Measurements from ENCODE around the gene ZNF681.
"Not testable (repeated sequence)": the region's sequence is repeated elsewhere in the genome, so short reads cannot be mapped to it uniquely, and the experiment has no call there.

The ZNF681 gene

DNA sequence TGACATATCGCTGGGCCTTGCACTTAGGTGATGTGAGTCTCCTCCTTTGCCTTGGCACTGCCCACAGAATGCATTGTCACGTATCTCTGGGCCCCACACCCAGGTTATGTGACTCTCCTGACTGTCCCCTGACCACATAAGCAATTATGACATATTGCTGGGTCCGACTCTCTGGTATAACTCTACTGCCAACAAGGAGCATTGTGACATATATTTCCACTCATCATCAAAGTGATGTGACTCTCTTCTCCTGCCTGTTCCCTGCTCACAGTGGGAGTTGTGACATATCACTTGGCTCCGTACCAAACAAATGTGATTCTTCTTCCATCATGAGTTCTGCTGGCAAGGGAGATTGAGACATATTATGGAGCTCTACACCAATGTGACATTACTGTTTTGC, 15.4 kb upstream of the ZNF681 start:
- no peak for ATAC-seq
- DNase-seq: no peak

DNA sequence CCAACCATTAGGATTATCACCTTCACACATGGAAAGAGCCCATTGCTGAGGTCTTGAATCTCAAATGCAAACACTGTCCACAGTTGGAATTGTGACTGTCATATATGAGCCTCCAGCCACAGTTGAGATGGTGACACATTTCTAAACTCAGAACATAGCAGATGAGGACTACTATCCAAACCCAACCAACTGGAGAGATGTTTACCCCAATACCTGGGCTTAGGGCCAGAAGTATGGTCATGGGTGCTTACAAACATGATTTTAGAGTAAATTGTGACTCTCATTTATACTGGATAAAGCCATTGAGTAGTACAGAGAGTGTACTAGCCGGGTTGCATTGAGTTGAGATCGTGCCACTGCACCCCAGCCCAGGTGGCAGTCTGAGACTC, 14.0 kb upstream of the ZNF681 start:
- no peak for ATAC-seq
- no peak for DNase-seq

DNA sequence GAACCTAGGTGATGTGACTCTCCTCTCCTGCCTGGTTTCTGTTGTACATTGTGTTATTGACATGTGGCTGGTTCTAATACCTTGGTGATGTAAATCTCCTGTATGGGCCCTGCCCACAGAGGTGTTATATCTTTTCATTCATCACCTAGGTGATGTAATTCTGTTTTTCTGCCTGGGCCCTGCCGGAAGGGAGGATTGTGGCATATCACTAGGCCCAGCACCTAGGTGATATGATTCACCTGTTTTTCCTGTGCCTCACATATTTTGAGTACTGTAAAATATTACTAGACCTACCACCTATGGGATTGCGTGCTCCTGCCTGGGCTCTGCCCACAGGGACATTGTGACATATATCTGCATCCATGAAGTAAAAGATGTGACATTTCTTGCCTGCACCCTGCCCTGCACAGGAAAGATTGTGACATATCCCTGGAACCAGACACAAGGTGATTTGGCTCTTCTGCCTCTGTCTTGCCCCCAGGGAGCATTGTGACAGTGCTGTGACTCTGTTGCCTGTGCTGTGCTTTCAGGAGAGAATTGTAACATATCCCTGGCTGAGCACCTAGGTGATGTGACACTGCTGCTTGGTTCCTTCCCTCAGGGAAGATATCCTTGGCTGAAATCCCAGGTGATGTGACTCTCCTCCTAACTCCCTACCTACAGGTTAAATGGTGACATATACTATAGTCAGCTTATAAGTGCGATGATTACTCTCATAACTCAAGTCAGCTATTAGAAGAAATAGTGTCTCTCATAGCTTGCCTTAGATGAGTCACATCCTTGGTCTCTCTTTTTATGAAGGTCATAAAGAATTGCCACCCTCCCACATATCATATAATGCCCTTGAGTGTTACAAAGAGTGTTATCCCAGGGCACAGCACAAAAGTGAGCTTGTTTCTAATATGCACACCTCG, 13.3 kb upstream of the ZNF681 start:
- ATAC-seq: no peak
- DNase-seq: no peak

DNA sequence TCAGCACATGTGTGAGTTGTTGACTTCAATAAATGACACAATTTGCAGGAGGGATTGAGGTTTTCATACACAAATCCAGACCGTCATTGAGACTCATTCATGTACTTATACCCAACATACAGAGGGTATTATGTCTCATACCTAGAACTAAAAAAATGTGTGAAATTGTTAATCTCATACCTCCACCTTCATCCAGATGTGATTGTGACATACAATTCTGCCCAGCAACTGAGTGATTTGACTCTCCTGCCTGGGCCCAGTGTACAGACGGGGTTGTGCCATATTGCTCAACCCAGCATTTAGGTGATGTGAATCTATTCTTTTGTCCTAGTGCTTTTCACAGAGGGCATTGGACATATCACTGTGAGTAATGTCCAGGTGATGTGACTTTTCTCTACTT, 12.6 kb upstream of the ZNF681 start:
- peak; percentile 34 for ATAC-seq
- DNase-seq: no peak

DNA sequence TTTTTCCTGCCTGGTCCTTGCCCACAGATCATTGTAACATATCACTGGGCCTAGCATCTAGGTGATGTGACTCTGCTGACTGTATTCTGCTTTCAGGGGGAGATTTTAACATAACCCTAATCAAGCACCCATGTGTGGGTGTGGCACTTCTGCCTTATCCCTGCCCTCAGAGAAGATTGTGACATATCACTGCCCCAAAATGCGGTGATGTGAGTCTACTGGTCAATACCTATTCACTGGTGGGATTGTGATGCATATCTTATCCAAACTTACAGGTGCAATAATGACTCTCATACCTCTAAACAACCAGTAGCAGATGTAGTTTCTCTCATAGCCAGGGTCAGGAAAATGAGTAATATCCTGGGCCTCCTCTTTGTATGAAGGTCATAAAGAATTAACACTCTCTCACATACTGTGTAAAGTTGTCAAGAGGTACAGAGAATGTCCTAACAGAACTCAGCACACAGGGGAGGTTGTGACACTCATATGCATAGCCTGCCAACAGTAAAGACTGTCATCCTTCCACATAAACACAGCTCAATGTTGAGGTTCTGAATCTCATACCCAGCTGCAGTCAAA, 12.1 kb upstream of the ZNF681 start:
- ATAC-seq (no peak), DNase-seq (no peak)

DNA sequence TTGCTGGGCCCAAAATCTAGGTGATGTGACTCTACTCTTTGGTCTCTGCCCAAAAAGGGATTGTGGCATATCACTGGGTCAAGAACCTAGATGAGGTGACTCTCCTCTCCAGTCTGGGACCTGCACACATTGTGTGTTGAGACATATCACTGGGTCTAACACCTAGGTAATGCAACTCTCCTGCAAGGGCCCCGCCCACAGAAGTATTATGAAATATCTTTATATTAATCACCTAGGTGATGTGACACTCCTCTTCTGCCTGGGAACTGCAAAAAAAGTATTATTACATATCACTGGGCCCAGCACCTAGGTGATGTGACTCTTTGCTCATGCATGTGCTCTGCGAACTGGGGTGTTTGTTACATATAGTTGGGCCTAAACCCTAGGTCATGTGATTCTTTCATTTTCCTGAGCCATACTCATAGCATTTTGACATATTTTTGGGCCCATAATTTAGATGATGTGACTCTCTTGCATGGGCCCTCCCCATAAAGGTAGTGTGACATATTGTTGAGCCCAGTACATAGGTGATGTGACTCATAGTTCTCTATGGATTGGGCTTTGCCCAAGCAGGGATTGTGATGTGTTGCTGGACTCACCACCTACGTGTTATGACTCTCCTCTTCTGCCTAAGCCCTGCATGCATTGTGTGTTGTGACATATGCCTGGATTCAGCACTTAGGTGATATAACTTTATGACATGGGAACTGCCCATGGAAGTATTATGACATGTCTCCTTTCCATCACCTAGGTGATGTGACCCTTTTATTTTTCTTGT, 11.2 kb upstream of the ZNF681 start:
- ATAC-seq: no peak
- no peak for DNase-seq

DNA sequence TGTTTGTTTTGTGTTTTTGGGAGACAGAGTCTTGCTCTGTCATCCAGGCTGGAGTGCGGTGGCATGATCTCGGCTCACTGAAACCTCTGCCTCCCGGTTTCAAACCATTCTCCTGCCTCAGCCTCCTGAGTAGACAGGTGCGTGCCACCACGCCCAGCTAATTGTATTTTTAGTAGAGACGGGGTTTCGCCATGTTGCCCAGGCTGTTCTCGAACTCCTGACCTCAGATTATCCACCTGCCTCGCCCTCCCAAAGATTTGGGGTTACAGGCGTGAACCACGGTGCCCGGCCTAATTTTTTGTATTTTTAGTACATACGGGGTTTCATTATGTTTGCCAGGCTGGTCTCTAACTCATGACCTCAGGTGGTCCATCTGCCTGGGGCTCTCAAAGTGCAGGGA, 8.3 kb upstream of the ZNF681 start:
- ATAC-seq: no peak
- DNase-seq: no peak

DNA sequence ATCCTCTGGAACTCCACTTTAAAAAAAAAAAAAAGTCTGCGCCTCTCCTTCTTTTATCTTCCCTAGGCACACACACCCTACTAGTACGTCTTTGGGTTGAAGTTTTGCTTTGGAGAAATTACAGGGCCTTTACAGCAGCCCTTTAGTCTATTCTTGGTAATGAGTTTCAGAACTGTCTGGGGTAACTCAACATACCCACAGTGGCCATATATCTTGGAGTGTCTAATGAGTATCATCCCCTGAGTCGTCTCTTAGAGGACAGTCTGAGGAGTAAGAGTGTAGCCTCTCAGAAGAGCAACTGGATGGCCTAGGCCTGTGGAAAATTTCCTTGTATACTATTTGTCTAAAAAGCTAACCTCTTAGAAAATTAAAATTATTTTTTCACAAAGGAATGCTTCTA, 6.1 kb upstream of the ZNF681 start:
- no peak for ATAC-seq

DNA sequence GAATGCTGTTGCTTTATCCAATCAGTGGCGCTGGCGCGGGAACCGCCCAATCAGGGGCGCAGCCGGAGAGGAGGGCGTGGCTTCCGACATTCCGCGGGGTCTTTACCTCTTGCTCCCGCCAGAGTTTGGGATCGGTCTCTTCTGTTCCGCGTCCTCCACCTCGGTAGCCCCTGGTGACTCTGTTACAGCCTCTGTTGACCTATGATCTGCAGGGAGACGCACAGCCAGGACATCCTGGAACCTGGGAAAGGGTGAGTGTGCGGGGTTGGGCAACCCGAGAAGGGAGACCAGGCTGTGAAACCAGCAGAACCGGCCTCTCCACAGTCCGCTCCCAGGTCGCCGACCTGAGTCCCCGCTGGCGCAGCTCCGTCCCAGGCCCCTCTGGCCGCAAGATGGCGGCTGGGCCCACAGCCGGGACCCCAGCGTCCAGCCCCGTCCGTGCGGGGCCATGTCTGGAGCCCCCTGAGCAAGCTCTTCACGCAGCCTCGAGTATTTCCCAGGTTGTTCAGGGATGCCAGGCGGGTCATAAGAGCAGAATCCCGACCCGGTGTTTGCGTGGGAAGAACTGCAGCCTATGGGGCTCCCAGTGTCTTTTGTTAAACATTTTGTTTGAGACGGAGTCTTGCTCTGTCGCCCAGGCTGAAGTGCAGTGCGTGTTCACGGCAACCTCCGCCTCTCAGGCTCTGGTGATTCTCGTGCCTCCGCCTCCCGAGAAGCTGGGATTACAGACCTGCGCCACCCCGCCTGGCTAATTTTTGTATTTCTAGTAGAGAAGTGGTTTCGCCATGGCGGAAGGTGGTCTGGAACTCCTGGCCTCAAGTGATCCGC, 4.4 kb upstream of the ZNF681 start:
- DNase-seq (peak; percentile 84), ATAC-seq (peak; percentile 76)

More for the DNA sequence above, 6.1 kb upstream of the ZNF681 start:
- no peak for DNase-seq

DNA sequence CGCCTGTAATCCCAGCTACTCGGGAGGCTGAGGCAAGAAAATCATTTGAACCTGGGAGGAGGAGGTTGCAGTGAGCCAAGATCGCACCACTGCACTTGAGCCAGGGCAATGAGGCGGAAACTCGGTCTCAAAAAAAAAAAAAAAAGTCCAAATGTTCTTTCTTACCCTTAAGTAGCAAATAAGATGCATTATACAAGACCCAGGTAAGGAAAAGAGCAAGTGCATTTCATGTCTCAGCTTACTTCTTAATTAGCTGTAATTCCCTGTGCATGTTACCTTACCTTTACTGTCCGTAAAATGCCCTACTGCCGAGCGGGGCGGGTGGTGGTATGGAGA, 3.8 kb upstream of the ZNF681 start:
- ATAC-seq (no peak), DNase-seq (no peak)

DNA sequence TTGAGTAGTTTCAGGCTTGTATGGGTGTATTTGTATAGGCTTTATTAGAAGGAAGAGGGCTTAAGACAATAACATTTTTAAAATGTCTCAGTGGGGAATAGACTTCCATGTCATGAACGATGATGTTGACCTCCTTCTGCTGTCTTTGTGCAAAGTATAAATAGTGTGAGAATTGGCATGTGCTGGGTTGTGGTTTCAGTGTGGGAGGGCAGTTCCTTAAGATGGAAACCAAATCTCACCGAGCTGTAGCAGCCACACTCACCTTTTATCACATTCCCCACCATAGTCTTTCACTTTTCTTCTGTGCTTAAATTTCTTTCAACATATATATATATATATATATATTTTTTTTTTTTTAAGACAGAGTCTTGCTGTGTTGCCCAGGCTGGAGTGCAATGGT, 1.6 kb upstream of the ZNF681 start:
- DNase-seq, ATAC-seq: not testable (repeated sequence)

DNA sequence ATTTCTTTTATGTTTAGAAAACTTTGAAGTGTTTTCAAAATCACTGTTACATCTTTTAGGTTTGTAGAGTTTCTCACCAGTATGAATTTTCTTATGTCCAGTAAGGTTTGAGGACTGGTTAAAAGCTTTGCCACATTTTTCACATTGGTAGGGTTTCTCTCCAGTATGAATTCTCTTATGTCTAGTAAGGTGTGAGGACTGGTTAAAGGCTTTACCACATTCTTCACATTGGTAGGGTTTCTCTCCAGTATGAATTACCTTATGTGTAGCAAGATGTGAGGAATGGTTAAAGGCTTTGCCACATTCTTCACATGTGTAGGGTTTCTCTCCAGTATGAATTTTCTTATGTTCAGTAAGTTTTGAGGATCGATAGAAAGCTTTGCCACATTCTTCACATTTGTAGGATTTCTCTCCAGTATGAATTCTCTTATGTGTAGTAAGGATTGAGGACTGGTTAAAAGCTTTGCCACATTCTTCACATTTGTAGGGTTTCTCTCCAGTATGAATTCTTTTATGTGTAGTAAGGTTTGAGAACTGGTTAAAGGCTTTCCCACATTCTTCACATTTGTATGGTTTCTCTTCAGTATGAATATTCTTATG, 15.0 kb downstream of the ZNF681 start:
- DNase-seq, ATAC-seq: not testable (repeated sequence)

DNA sequence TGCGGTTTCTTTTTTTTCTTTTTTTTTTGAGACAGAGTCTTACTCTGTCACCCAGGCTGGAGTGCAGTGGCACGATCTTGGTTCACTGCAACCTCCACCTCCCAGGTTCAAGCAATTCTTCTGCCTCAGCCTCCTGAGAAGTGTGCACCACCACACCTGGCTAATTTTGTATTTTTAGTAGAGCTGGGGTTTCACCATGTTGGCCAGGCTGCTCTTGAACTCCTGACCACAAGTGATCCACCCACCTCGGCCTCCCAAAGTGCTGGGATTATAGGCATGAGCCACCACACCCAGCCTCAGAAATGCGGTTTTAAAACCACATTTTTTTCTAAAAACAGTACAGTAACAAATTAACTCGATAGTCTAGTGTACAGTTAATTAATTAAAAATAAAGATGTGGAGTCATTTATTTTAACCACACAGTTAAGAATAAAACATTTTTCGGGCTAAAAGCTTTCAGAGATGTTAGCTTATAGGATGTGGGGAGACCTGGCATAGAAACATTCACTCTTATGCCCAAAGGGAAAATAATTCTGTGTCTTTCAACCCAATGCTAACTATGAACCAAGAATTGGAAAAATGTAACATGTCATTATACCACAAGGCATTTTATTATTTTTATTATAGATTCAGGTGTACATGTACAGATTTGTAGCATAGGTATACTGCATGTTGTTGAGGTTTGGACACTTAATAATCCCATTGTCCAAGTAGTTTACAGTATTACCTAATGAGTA, 27.8 kb downstream of the ZNF681 start:
- DNase-seq, ATAC-seq: not testable (repeated sequence)

DNA sequence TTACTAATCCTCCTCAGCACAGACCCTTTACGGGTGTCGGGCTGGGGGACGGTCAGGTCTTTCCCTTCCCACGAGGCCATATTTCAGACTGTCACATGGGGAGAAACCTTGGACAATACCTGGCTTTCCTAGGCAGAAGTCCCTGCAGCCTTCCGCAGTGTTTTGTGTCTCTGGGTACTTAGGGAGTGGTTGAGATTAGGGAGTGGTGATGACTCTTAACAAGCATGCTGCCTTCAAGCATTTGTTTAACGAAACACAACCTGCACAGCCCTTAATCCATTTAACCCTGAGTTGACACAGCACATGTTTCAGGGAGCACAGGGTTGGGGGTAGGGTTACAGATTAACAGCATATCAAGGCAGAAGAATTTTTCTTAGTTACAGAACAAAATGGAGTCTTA, 34.5 kb downstream of the ZNF681 start:
- ATAC-seq, DNase-seq: not testable (repeated sequence)

DNA sequence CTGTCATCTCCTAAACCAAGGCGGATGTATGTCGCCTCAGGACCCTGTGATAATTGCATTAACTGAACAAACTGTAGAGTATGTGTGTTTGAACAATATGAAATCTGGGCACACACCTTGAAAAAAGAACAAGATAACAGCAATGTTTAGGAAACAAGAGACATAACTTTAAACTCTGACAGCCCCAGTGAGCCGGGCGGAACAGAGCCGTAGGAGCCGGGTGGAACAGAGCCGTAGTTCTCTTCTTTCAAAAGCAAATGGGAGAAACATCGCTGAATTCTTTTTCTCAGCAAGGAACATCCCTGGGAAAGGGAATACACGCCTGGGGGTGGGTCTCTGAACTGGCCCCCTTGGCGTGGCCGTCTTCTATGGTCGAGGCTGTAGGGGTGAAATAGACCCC, 39.9 kb downstream of the ZNF681 start:
- no peak for DNase-seq
- no peak for ATAC-seq

DNA sequence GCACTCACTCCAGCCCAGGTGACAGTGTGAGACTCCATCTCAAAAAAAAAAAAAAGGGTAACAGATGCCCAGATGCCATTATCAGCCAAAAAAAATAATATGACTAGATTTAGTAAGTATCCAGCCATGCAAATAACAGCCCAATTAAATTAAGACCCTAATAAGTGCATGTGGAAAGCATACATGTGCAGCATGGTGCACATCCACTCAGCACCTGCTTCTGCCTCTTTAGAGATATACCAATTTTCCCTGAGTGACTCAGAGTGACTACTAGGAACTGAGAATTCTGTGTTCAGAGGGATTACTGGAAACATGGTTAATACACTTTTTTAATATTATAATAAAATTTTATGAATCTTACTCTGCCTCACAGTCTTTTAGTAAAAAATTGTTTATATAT, 41.9 kb downstream of the ZNF681 start:
- no peak for DNase-seq
- no peak for ATAC-seq

DNA sequence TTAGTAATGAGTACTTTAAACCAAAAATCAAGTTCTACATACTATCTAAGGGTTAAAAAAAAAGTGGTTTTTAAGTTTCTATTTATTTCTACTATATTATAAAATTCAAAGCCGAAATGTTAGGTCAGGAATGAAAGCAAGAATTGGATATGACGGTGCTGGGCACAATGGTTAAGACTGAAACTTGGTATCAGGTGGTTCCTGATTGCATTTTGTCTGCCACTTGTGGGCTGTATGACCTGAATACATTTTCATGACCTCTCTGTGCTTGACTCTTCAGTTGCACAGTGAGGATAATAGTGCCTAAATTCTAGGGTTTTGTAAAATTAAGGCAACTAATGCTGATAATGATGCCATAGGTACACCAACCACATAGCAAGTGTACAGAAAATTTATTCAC, 49.3 kb downstream of the ZNF681 start:
- no peak for DNase-seq
- ATAC-seq: no peak

DNA sequence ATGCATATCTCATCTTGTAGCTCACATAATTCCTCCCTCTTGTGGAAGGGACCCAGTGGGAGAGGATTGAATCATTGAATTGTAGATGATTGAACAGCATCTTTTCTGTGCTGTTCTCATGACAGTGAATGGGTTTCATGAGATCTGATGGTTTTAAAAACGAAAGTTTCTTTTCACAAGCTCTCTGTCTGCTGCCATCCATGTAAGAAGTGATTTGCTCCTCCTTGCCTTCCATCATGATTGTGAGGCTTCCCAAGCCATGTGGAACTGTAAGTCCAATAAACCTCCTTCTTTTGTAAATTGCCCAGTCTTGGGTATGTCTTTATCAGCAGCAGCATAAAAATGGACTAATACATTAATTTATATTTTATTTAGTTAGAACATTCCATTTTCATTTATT, 52.0 kb downstream of the ZNF681 start:
- DNase-seq: no peak
- ATAC-seq: no peak

DNA sequence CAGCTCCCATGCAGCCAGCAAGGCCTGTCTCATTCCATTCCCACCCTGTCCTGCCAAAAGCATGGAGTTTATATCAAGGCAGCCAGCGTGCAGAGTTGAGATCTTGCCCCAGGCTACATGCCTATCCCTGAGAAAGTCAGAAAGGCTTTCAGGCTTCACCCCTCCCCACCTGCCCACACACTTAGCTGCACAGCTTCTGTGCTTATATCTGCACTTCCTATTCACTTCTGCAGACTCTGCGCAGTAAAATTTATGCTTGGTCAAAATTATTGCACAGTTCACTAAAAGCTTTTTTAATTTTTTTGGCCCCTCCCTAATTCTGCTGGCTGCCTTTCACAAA, 59.2 kb downstream of the ZNF681 start:
- ATAC-seq (no peak), DNase-seq (no peak)

DNA sequence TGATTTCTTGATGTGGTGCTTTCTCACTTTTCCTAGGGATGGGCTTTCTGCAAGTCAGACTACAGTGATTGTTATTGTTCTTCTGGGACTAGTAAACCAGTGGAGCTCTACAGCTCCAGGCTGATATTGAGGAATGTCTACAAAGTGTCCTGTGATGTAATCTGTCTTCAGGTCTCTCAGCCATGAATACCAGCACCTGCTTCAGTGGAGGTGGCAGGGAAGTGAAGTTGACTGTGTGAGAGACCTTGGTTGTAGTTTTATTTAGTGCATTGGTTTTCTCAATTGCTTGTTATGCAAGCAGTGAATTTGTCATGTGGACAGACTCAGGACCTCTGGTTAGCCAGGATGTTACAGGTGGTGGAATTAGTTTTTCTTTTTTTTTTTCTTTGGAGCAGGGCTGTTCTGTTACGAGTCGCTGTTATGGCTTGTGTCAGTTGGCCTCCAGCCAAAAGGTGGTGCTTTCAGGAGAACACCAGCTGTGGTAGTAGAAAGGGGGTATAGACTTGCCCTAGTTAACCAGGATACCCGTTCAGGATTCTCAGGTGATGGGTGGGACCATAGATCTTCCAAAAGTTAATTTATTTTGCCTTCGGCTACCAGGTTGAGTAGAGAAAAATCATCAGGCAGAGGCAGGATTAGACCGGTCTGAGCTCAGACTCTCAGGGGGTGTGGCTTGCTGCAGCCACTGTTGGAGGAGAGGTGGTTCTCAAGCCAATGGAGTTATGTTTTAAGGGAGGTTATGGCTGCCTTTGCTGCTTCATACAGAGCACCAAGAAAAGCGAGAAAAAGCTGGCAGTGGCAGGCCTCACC, 59.8 kb downstream of the ZNF681 start:
- DNase-seq (no peak), ATAC-seq (no peak)
